ENCODE data around the gene PITX1.

DNA sequence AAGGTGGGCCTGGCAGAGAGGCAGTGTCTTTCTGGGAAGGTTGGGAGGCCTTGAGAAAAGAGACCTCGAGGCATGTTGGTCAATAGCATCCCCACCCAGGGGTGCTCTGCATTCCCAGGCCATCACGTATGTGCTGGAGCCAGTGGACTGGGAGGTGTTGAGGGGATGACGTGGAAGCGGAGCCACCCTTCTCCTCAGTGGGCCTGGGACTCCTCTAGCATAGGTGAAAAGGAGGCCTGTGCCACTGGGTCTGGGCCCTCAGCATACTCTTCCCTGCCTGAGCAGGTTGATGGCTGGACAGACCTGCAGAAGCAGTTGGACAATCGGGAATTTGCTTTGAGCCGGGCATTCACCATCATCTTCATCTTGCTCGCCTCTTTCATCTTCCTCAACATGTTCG, 25.5 kb downstream of the PITX1 start:
- TF ChIP-seq TCF4 (CRISPR knock-in tag; IDR thresholded peaks at IDR 0.05; ENCODE audit: borderline replicate concordance) (no peak), RARB (CRISPR knock-in tag; IDR thresholded peaks at IDR 0.05) (no peak), ZFP30 (CRISPR knock-in tag; IDR thresholded peaks at IDR 0.05) (no peak), ESRRG (CRISPR knock-in tag; IDR thresholded peaks at IDR 0.05) (no peak)
- TF ChIP-seq, protein P1, sequence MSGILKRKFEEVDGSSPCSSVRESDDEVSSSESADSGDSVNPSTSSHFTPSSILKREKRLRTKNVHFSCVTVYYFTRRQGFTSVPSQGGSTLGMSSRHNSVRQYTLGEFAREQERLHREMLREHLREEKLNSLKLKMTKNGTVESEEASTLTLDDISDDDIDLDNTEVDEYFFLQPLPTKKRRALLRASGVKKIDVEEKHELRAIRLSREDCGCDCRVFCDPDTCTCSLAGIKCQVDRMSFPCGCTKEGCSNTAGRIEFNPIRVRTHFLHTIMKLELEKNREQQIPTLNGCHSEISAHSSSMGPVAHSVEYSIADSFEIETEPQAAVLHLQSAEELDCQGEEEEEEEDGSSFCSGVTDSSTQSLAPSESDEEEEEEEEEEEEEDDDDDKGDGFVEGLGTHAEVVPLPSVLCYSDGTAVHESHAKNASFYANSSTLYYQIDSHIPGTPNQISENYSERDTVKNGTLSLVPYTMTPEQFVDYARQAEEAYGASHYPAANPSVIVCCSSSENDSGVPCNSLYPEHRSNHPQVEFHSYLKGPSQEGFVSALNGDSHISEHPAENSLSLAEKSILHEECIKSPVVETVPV (CRISPR knock-in tag; IDR thresholded peaks at IDR 0.05), result no peak
- TF ChIP-seq, protein P2, sequence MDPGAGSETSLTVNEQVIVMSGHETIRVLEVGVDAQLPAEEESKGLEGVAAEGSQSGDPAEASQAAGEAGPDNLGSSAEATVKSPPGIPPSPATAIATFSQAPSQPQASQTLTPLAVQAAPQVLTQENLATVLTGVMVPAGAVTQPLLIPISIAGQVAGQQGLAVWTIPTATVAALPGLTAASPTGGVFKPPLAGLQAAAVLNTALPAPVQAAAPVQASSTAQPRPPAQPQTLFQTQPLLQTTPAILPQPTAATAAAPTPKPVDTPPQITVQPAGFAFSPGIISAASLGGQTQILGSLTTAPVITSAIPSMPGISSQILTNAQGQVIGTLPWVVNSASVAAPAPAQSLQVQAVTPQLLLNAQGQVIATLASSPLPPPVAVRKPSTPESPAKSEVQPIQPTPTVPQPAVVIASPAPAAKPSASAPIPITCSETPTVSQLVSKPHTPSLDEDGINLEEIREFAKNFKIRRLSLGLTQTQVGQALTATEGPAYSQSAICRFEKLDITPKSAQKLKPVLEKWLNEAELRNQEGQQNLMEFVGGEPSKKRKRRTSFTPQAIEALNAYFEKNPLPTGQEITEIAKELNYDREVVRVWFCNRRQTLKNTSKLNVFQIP (CRISPR knock-in tag; IDR thresholded peaks at IDR 0.05; ENCODE audit: borderline replicate concordance, low read depth), result no peak
- TF ChIP-seq, protein P3, sequence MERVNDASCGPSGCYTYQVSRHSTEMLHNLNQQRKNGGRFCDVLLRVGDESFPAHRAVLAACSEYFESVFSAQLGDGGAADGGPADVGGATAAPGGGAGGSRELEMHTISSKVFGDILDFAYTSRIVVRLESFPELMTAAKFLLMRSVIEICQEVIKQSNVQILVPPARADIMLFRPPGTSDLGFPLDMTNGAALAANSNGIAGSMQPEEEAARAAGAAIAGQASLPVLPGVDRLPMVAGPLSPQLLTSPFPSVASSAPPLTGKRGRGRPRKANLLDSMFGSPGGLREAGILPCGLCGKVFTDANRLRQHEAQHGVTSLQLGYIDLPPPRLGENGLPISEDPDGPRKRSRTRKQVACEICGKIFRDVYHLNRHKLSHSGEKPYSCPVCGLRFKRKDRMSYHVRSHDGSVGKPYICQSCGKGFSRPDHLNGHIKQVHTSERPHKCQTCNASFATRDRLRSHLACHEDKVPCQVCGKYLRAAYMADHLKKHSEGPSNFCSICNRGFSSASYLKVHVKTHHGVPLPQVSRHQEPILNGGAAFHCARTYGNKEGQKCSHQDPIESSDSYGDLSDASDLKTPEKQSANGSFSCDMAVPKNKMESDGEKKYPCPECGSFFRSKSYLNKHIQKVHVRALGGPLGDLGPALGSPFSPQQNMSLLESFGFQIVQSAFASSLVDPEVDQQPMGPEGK (CRISPR knock-in tag; IDR thresholded peaks at IDR 0.05; ENCODE audit: borderline replicate concordance), result no peak
- TF ChIP-seq, protein P4, sequence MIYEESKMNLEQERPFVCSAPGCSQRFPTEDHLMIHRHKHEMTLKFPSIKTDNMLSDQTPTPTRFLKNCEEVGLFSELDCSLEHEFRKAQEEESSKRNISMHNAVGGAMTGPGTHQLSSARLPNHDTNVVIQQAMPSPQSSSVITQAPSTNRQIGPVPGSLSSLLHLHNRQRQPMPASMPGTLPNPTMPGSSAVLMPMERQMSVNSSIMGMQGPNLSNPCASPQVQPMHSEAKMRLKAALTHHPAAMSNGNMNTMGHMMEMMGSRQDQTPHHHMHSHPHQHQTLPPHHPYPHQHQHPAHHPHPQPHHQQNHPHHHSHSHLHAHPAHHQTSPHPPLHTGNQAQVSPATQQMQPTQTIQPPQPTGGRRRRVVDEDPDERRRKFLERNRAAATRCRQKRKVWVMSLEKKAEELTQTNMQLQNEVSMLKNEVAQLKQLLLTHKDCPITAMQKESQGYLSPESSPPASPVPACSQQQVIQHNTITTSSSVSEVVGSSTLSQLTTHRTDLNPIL (CRISPR knock-in tag; IDR thresholded peaks at IDR 0.05; ENCODE audit: low read depth), result no peak
